ENCODE data around the gene NME3. TPM values are rescaled to one million over a fixed set of nuclear protein-coding genes. Genes with fewer than 3 reads are reported as not detected.
A peak's percentile ranks its signal among the peaks of the same experiment; 100 is the strongest.

NME3 gene
- total and polyA plus RNA-seq, 5 donors = 36.5 to 75.2 (median 53.0) TPM

- Histone ChIP-seq H3K9me3 (ENCODE audit: control insufficient read depth, low read length) (no peaks in the 10 kb centered on the region), H3K4me1 (ENCODE audit: control insufficient read depth, insufficient read depth, low read length) (peaks cover 4% of the 10 kb centered on the region), H3K4me3 (ENCODE audit: low read length) (peak overlapping the region; percentile 83), H3K27me3 (ENCODE audit: control insufficient read depth, insufficient read depth) (no peaks in the 10 kb centered on the region), H3K27ac (ENCODE audit: low read length) (peak overlapping the region; percentile 25)
- no peak for ATAC-seq
- DNase-seq = peak in 2 of 3 donors; percentile 57 to 72
- WGBS = 16% methylated on average over 45 of the region's 45 CpGs
- intact Hi-C loops (cut with DNase I) = no loop called here
Observed at GRCh38 chr16:1773703-1774447, 2.5 kb upstream of the NME3 start.

- H3K27ac ChIP-seq (ENCODE audit: low read length) = peak within 1 kb of the TSS; percentile 81
- ATAC-seq = peak; percentile 51 to 64
- peak within 1 kb of the TSS; percentile 83 for H3K4me3 ChIP-seq (ENCODE audit: low read length)
- WGBS = under 1% methylated on average over 108 of the region's 108 CpGs
- no peaks in the 10 kb centered on the region for H3K9me3 ChIP-seq (ENCODE audit: control insufficient read depth, low read length)
- peaks cover 4% of the 10 kb centered on the region for H3K4me1 ChIP-seq (ENCODE audit: control insufficient read depth, insufficient read depth, low read length)
- no peaks in the 10 kb centered on the region for H3K27me3 ChIP-seq (ENCODE audit: control insufficient read depth, insufficient read depth)
- peak; percentile 82 to 94 (median 93) for DNase-seq
- intact Hi-C loops (cut with DNase I) = no loop called here
Observed at GRCh38 chr16:1772908-1773702, 1.8 kb upstream of the NME3 start, which contains the start of gene MRPS34. TSS of gene MRPS34 (minus strand) at chr16:1773134. CDS start at chr16:1773119, 15 bp downstream.

GRCh38 chr16:1772362-1772907, 1.1 kb upstream of the NME3 start, which contains the start of gene EME2:
TSS of gene EME2 (plus strand) at chr16:1772810. CDS start at chr16:1773228, 418 bp downstream.
- H3K4me3 ChIP-seq (ENCODE audit: low read length) = peak within 1 kb of the TSS; percentile 83
- H3K27me3 ChIP-seq (ENCODE audit: control insufficient read depth, insufficient read depth) = no peaks in the 10 kb centered on the region
- peaks cover 4% of the 10 kb centered on the region for H3K4me1 ChIP-seq (ENCODE audit: control insufficient read depth, insufficient read depth, low read length)
- DNase-seq (peak in 2 of 3 donors; percentile 50 to 61), ATAC-seq (peak in 1 of 2 donors; percentile 1)
- under 1% methylated on average over 53 of the region's 53 CpGs for WGBS
- intact Hi-C loops (cut with DNase I) = no loop called here
- H3K27ac ChIP-seq (ENCODE audit: low read length) = peak within 1 kb of the TSS; percentile 81
- H3K9me3 ChIP-seq (ENCODE audit: control insufficient read depth, low read length) = no peaks in the 10 kb centered on the region

- H3K27ac ChIP-seq (ENCODE audit: low read length) = peak overlapping the region; percentile 10
- peaks cover 4% of the 10 kb centered on the region for H3K4me1 ChIP-seq (ENCODE audit: control insufficient read depth, insufficient read depth, low read length)
- H3K9me3 ChIP-seq (ENCODE audit: control insufficient read depth, low read length) = no peaks in the 10 kb centered on the region
- DNase-seq = peak in 1 of 3 donors; percentile 57
- peak overlapping the region; percentile 83 for H3K4me3 ChIP-seq (ENCODE audit: low read length)
- intact Hi-C loops (cut with DNase I) = no loop called here
- 11% methylated on average over 22 of the region's 22 CpGs for WGBS
- no peak for ATAC-seq
- no peaks in the 10 kb centered on the region for H3K27me3 ChIP-seq (ENCODE audit: control insufficient read depth, insufficient read depth)
Observed at GRCh38 chr16:1771864-1772361, 570 bp upstream of the NME3 start.

- Histone ChIP-seq H3K27ac (ENCODE audit: low read length) (peak overlapping the region; percentile 17), H3K4me3 (ENCODE audit: low read length) (peak overlapping the region; percentile 83), H3K9me3 (ENCODE audit: control insufficient read depth, low read length) (no peaks in the 10 kb centered on the region), H3K27me3 (ENCODE audit: control insufficient read depth, insufficient read depth) (no peaks in the 10 kb centered on the region), H3K4me1 (ENCODE audit: control insufficient read depth, insufficient read depth, low read length) (peaks cover 4% of the 10 kb centered on the region)
- intact Hi-C loops (cut with DNase I) = no loop called here
- DNase-seq = peak; percentile 81 to 92 (median 91)
- peak; percentile 11 to 27 for ATAC-seq
- 4% methylated on average over 81 of the region's 81 CpGs for WGBS
Observed at GRCh38 chr16:1770328-1771187, 785 bp downstream of the NME3 start.

GRCh38 chr16:1769402-1770300, 1.7 kb downstream of the NME3 start:
- intact Hi-C loops (cut with DNase I) = no loop called here
- 72% methylated on average over 27 of the region's 27 CpGs for WGBS
- ATAC-seq (peak in 1 of 2 donors; percentile 0), DNase-seq (peak in 1 of 3 donors; percentile 71)
- Histone ChIP-seq H3K27me3 (ENCODE audit: control insufficient read depth, insufficient read depth) (no peaks in the 10 kb centered on the region), H3K4me1 (ENCODE audit: control insufficient read depth, insufficient read depth, low read length) (peaks cover 4% of the 10 kb centered on the region), H3K9me3 (ENCODE audit: control insufficient read depth, low read length) (no peaks in the 10 kb centered on the region), H3K27ac (ENCODE audit: low read length) (no peak overlapping the region), H3K4me3 (ENCODE audit: low read length) (no peak overlapping the region)

GRCh38 chr16:1768767-1769401, 2.5 kb downstream of the NME3 start:
- Histone ChIP-seq H3K9me3 (ENCODE audit: control insufficient read depth, low read length) (no peaks in the 10 kb centered on the region), H3K4me3 (ENCODE audit: low read length) (no peak overlapping the region), H3K27ac (ENCODE audit: low read length) (no peak overlapping the region), H3K27me3 (ENCODE audit: control insufficient read depth, insufficient read depth) (no peaks in the 10 kb centered on the region), H3K4me1 (ENCODE audit: control insufficient read depth, insufficient read depth, low read length) (peaks cover under 1% of the 10 kb centered on the region)
- intact Hi-C loops (cut with DNase I) = no loop called here
- ATAC-seq (no peak), DNase-seq (peak in 1 of 3 donors; percentile 75)
- WGBS = 76% methylated on average over 26 of the region's 26 CpGs

- intact Hi-C loops (cut with DNase I) = no loop called here
- Histone ChIP-seq H3K4me1 (ENCODE audit: control insufficient read depth, insufficient read depth, low read length) (no peaks in the 10 kb centered on the region), H3K27ac (ENCODE audit: low read length) (no peak overlapping the region), H3K9me3 (ENCODE audit: control insufficient read depth, low read length) (no peaks in the 10 kb centered on the region), H3K4me3 (ENCODE audit: low read length) (no peak overlapping the region), H3K27me3 (ENCODE audit: control insufficient read depth, insufficient read depth) (no peaks in the 10 kb centered on the region)
- no peak for DNase-seq
- no peak for ATAC-seq
- WGBS = 83% methylated on average over 41 of the region's 41 CpGs
Observed at GRCh38 chr16:1768061-1768766, 3.1 kb downstream of the NME3 start.
